ENCODE data around the gene BMP7.
A peak's percentile ranks its signal among the peaks of the same experiment; 100 is the strongest.

BMP7 gene

GRCh38 chr20:57221916-57222630 is 44.4 kb downstream of the BMP7 start:
- Histone ChIP-seq H3K36me3 (ENCODE audit: control insufficient read depth, insufficient read depth, low read length, severe bottlenecking) (no peaks in the 10 kb centered on the region), H3K4me1 (ENCODE audit: control insufficient read depth, insufficient read depth, low read length) (peaks cover 16% of the 10 kb centered on the region), H3K9me3 (ENCODE audit: control insufficient read depth, low read length) (no peaks in the 10 kb centered on the region), H3K9ac (ENCODE audit: low read length) (no peak overlapping the region), H3K27me3 (replicated peaks; ENCODE audit: control insufficient read depth, insufficient read depth, low read length) (peaks cover 66% of the 10 kb centered on the region), H3K4me3 (ENCODE audit: low read length) (no peak overlapping the region)
- DNase-seq (ENCODE audit: low read depth) = no peak

GRCh38 chr20:57220337-57221145 is 45.9 kb downstream of the BMP7 start:
- Histone ChIP-seq H3K4me3 (ENCODE audit: low read length) (no peak overlapping the region), H3K9me3 (ENCODE audit: control insufficient read depth, low read length) (no peaks in the 10 kb centered on the region), H3K4me1 (ENCODE audit: control insufficient read depth, insufficient read depth, low read length) (peaks cover 16% of the 10 kb centered on the region), H3K27me3 (replicated peaks; ENCODE audit: control insufficient read depth, insufficient read depth, low read length) (peaks cover 68% of the 10 kb centered on the region), H3K36me3 (ENCODE audit: control insufficient read depth, insufficient read depth, low read length, severe bottlenecking) (no peaks in the 10 kb centered on the region), H3K9ac (ENCODE audit: low read length) (no peak overlapping the region)
- peak; percentile 66 for DNase-seq (ENCODE audit: low read depth)

GRCh38 chr20:57219071-57219677 is 47.3 kb downstream of the BMP7 start:
- no peaks in the 10 kb centered on the region for H3K9me3 ChIP-seq (ENCODE audit: control insufficient read depth, low read length)
- H3K4me3 ChIP-seq (ENCODE audit: low read length) = no peak overlapping the region
- no peak overlapping the region for H3K9ac ChIP-seq (ENCODE audit: low read length)
- no peaks in the 10 kb centered on the region for H3K36me3 ChIP-seq (ENCODE audit: control insufficient read depth, insufficient read depth, low read length, severe bottlenecking)
- peaks cover 10% of the 10 kb centered on the region for H3K4me1 ChIP-seq (ENCODE audit: control insufficient read depth, insufficient read depth, low read length)
- peaks cover 73% of the 10 kb centered on the region for H3K27me3 ChIP-seq (replicated peaks; ENCODE audit: control insufficient read depth, insufficient read depth, low read length)
- DNase-seq (ENCODE audit: low read depth) = no peak

GRCh38 chr20:57218489-57218888 is 48.0 kb downstream of the BMP7 start:
- Histone ChIP-seq H3K4me3 (ENCODE audit: low read length) (no peak overlapping the region), H3K27me3 (replicated peaks; ENCODE audit: control insufficient read depth, insufficient read depth, low read length) (peaks cover 80% of the 10 kb centered on the region), H3K36me3 (ENCODE audit: control insufficient read depth, insufficient read depth, low read length, severe bottlenecking) (no peaks in the 10 kb centered on the region), H3K4me1 (ENCODE audit: control insufficient read depth, insufficient read depth, low read length) (peaks cover 3% of the 10 kb centered on the region), H3K9me3 (ENCODE audit: control insufficient read depth, low read length) (no peaks in the 10 kb centered on the region), H3K9ac (ENCODE audit: low read length) (no peak overlapping the region)
- DNase-seq (ENCODE audit: low read depth) = no peak

- H3K9ac ChIP-seq (ENCODE audit: low read length) = no peak overlapping the region
- no peak overlapping the region for H3K4me3 ChIP-seq (ENCODE audit: low read length)
- peaks cover 83% of the 10 kb centered on the region for H3K27me3 ChIP-seq (replicated peaks; ENCODE audit: control insufficient read depth, insufficient read depth, low read length)
- no peaks in the 10 kb centered on the region for H3K9me3 ChIP-seq (ENCODE audit: control insufficient read depth, low read length)
- no peak for DNase-seq (ENCODE audit: low read depth)
- peaks cover 2% of the 10 kb centered on the region for H3K4me1 ChIP-seq (ENCODE audit: control insufficient read depth, insufficient read depth, low read length)
- H3K36me3 ChIP-seq (ENCODE audit: control insufficient read depth, insufficient read depth, low read length, severe bottlenecking) = no peaks in the 10 kb centered on the region
These were observed 48.6 kb downstream of the BMP7 start for GRCh38 chr20:57217802-57218201.

- Histone ChIP-seq H3K9me3 (ENCODE audit: control insufficient read depth, low read length) (no peaks in the 10 kb centered on the region), H3K36me3 (ENCODE audit: control insufficient read depth, insufficient read depth, low read length, severe bottlenecking) (no peaks in the 10 kb centered on the region), H3K4me1 (ENCODE audit: control insufficient read depth, insufficient read depth, low read length) (peaks cover 11% of the 10 kb centered on the region), H3K9ac (ENCODE audit: low read length) (no peak overlapping the region), H3K4me3 (ENCODE audit: low read length) (no peak overlapping the region), H3K27me3 (replicated peaks; ENCODE audit: control insufficient read depth, insufficient read depth, low read length) (peaks cover 72% of the 10 kb centered on the region)
- no peak for DNase-seq (ENCODE audit: low read depth)
These were observed 49.8 kb downstream of the BMP7 start for GRCh38 chr20:57216669-57217068.

GRCh38 chr20:57215826-57216471 is 50.5 kb downstream of the BMP7 start:
- Histone ChIP-seq H3K36me3 (ENCODE audit: control insufficient read depth, insufficient read depth, low read length, severe bottlenecking) (no peaks in the 10 kb centered on the region), H3K9ac (ENCODE audit: low read length) (no peak overlapping the region), H3K9me3 (ENCODE audit: control insufficient read depth, low read length) (no peaks in the 10 kb centered on the region), H3K27me3 (replicated peaks; ENCODE audit: control insufficient read depth, insufficient read depth, low read length) (peaks cover 64% of the 10 kb centered on the region), H3K4me3 (ENCODE audit: low read length) (no peak overlapping the region), H3K4me1 (ENCODE audit: control insufficient read depth, insufficient read depth, low read length) (peaks cover 11% of the 10 kb centered on the region)
- no peak for DNase-seq (ENCODE audit: low read depth)

GRCh38 chr20:57215426-57215825 is 51.0 kb downstream of the BMP7 start:
- H3K36me3 ChIP-seq (ENCODE audit: control insufficient read depth, insufficient read depth, low read length, severe bottlenecking) = no peaks in the 10 kb centered on the region
- H3K4me3 ChIP-seq (ENCODE audit: low read length) = no peak overlapping the region

GRCh38 chr20:57214948-57215347 is 51.5 kb downstream of the BMP7 start:
- no peaks in the 10 kb centered on the region for H3K36me3 ChIP-seq (ENCODE audit: control insufficient read depth, insufficient read depth, low read length, severe bottlenecking)
- no peaks in the 10 kb centered on the region for H3K9me3 ChIP-seq (ENCODE audit: control insufficient read depth, low read length)
- no peak overlapping the region for H3K4me3 ChIP-seq (ENCODE audit: low read length)
- H3K27me3 ChIP-seq (replicated peaks; ENCODE audit: control insufficient read depth, insufficient read depth, low read length) = peaks cover 54% of the 10 kb centered on the region
- no peak for DNase-seq (ENCODE audit: low read depth)
- H3K9ac ChIP-seq (ENCODE audit: low read length) = no peak overlapping the region
- H3K4me1 ChIP-seq (ENCODE audit: control insufficient read depth, insufficient read depth, low read length) = peaks cover 11% of the 10 kb centered on the region

More at GRCh38 chr20:57215426-57215825, 51.0 kb downstream of the BMP7 start:
- Histone ChIP-seq H3K27me3 (replicated peaks; ENCODE audit: control insufficient read depth, insufficient read depth, low read length) (peaks cover 59% of the 10 kb centered on the region), H3K9me3 (ENCODE audit: control insufficient read depth, low read length) (no peaks in the 10 kb centered on the region), H3K9ac (ENCODE audit: low read length) (no peak overlapping the region), H3K4me1 (ENCODE audit: control insufficient read depth, insufficient read depth, low read length) (peaks cover 11% of the 10 kb centered on the region)
- DNase-seq (ENCODE audit: low read depth) = no peak

GRCh38 chr20:57214427-57214826 is 52.0 kb downstream of the BMP7 start:
- Histone ChIP-seq H3K36me3 (ENCODE audit: control insufficient read depth, insufficient read depth, low read length, severe bottlenecking) (no peaks in the 10 kb centered on the region), H3K9me3 (ENCODE audit: control insufficient read depth, low read length) (no peaks in the 10 kb centered on the region), H3K27me3 (replicated peaks; ENCODE audit: control insufficient read depth, insufficient read depth, low read length) (peaks cover 54% of the 10 kb centered on the region), H3K9ac (ENCODE audit: low read length) (no peak overlapping the region), H3K4me3 (ENCODE audit: low read length) (no peak overlapping the region), H3K4me1 (ENCODE audit: control insufficient read depth, insufficient read depth, low read length) (peaks cover 11% of the 10 kb centered on the region)
- DNase-seq (ENCODE audit: low read depth) = no peak

GRCh38 chr20:57213924-57214323 is 52.5 kb downstream of the BMP7 start:
- Histone ChIP-seq H3K4me1 (ENCODE audit: control insufficient read depth, insufficient read depth, low read length) (peaks cover 11% of the 10 kb centered on the region), H3K9ac (ENCODE audit: low read length) (no peak overlapping the region), H3K27me3 (replicated peaks; ENCODE audit: control insufficient read depth, insufficient read depth, low read length) (peaks cover 55% of the 10 kb centered on the region), H3K9me3 (ENCODE audit: control insufficient read depth, low read length) (no peaks in the 10 kb centered on the region), H3K36me3 (ENCODE audit: control insufficient read depth, insufficient read depth, low read length, severe bottlenecking) (no peaks in the 10 kb centered on the region), H3K4me3 (ENCODE audit: low read length) (no peak overlapping the region)
- no peak for DNase-seq (ENCODE audit: low read depth)

All from adipocyte (in vitro differentiated cells).